Calu3 (cell line): ENCODE data around the gene TCF4. TPM values are rescaled to one million over a fixed set of nuclear protein-coding genes. Genes with fewer than 3 reads are reported as not detected.

Experiments used
- BruUV-seq: library from RNA; stranded (reverse); fragments of 400-500 nt; replicated peaks from 2 replicates; lab custom pipeline; 2021; lab: Mats Ljungman, UMichigan
- CTCF ChIA-PET: fragments of 300-600 bp; sonication (Branson Sonifier 250); formaldehyde crosslinking; loops from one replicate; lab custom pipeline; 2022; ENCODE audit warnings: antibody characterized with exemption; lab: Charles Lee
- DNase-seq: peaks from one replicate; pipeline ENCODE4 v3.0.0; 2022
- H3K27ac Mint-ChIP-seq: one replicate; pipeline ENCODE4 v1.8.0; 2022; ENCODE audit warnings: mixed read lengths; ENCODE audit not compliant: unreplicated experiment
- H3K27me3 Mint-ChIP-seq: one replicate; pipeline ENCODE4 v1.8.0; 2022; ENCODE audit warnings: mixed read lengths; ENCODE audit not compliant: unreplicated experiment
- H3K36me3 Mint-ChIP-seq: one replicate; pipeline ENCODE4 v1.8.0; 2022; ENCODE audit warnings: mild to moderate bottlenecking, moderate library complexity, mixed read lengths; ENCODE audit not compliant: insufficient read depth, unreplicated experiment
- H3K4me1 Mint-ChIP-seq: one replicate; pipeline ENCODE4 v1.8.0; 2022; ENCODE audit warnings: mild to moderate bottlenecking, low read depth, mixed read lengths; ENCODE audit not compliant: unreplicated experiment
- H3K4me3 Mint-ChIP-seq: one replicate; pipeline ENCODE4 v1.8.0; 2022; ENCODE audit warnings: mild to moderate bottlenecking, low read depth, moderate library complexity, mixed read lengths; ENCODE audit not compliant: unreplicated experiment
- H3K9me3 Mint-ChIP-seq: one replicate; pipeline ENCODE4 v1.8.0; 2022; ENCODE audit warnings: low read depth, mixed read lengths; ENCODE audit not compliant: unreplicated experiment
- intact Hi-C: fragments of 100-400 bp; cut with micrococcal nuclease; formaldehyde crosslinking; loops from one replicate; pipeline ENCODE4 v1.10.0; 2022; ENCODE audit not compliant: unreplicated experiment
- total RNA-seq: library from RNA; stranded (reverse); gene quantifications from 2 replicates; pipeline ENCODE4 v1.2.3, GENCODE V29; 2022
- TF ChIP-seq, protein P1 (sequence below): fragments of 200-600 bp; IDR thresholded peaks from one replicate; pipeline ENCODE4 v1.8.0; 2022; ENCODE audit warnings: antibody characterized with exemption; ENCODE audit not compliant: unreplicated experiment

The TCF4 gene
- total RNA-seq, 1 experiment from 2014 or later: 0.21 TPM

DNA sequence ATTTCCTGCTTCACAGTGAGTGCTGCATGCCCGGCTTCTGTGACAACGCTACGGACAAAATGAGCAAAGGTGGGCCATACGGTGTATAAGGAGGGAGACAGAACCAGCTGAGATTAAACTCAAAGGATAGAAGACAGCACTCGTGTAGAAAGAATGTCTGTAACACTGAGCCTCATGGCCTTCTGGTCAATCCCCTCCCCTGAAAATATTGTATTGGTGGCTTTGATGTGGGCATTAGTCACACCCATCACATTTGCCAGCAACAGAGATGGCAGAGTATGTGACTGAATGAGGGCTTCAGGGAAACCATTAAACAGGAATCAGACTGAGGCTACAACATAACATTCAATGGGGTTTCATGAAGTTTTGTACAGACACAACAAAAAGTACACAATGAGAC, 341.0 kb downstream of the TCF4 start:
- Mint-ChIP-seq H3K4me1 (peaks cover 18% of the 10 kb centered on the region), H3K27ac (no peak overlapping the region), H3K4me3 (no peak overlapping the region), H3K27me3 (no peaks in the 10 kb centered on the region), H3K36me3 (no peaks in the 10 kb centered on the region), H3K9me3 (no peaks in the 10 kb centered on the region)
- CTCF ChIA-PET: no interaction called here
- BruUV-seq: no TSS peak
- TF ChIP-seq, protein P1, sequence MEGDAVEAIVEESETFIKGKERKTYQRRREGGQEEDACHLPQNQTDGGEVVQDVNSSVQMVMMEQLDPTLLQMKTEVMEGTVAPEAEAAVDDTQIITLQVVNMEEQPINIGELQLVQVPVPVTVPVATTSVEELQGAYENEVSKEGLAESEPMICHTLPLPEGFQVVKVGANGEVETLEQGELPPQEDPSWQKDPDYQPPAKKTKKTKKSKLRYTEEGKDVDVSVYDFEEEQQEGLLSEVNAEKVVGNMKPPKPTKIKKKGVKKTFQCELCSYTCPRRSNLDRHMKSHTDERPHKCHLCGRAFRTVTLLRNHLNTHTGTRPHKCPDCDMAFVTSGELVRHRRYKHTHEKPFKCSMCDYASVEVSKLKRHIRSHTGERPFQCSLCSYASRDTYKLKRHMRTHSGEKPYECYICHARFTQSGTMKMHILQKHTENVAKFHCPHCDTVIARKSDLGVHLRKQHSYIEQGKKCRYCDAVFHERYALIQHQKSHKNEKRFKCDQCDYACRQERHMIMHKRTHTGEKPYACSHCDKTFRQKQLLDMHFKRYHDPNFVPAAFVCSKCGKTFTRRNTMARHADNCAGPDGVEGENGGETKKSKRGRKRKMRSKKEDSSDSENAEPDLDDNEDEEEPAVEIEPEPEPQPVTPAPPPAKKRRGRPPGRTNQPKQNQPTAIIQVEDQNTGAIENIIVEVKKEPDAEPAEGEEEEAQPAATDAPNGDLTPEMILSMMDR: no peak
- no peak for DNase-seq
- intact Hi-C loops: no loop called here

DNA sequence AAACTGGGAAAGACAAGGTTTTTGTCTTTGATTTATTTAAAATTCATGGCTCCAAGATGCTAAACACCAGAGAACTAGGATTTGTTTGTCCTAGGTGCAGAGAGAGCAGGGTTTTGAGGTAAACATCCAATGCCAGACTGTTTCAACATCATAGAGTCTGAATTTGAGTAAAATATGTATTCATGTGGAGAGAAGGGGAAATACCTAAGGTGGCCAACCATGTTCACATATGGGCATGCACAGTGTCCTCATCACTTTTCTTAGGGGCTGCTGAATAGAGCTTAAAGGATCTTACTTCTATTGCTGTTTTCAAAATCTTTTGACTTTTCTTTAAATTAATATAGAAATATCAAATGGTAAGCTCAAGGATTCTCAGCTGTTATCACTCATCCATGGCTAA, 341.7 kb downstream of the TCF4 start:
- TF ChIP-seq, protein P1: no peak
- BruUV-seq: no TSS peak
- H3K36me3 Mint-ChIP-seq: no peaks in the 10 kb centered on the region
- peaks cover 10% of the 10 kb centered on the region for H3K4me1 Mint-ChIP-seq
- no peak overlapping the region for H3K27ac Mint-ChIP-seq
- intact Hi-C loops: no loop called here
- no peaks in the 10 kb centered on the region for H3K9me3 Mint-ChIP-seq
- no peaks in the 10 kb centered on the region for H3K27me3 Mint-ChIP-seq
- H3K4me3 Mint-ChIP-seq: no peak overlapping the region
- CTCF ChIA-PET: interaction anchor here (0.7 kb wide), 2 partner anchors 1155 to 1338 kb away, joined by 3 to 5 read pairs; no protein-coding TSS in a partner anchor
- DNase-seq: no peak

DNA sequence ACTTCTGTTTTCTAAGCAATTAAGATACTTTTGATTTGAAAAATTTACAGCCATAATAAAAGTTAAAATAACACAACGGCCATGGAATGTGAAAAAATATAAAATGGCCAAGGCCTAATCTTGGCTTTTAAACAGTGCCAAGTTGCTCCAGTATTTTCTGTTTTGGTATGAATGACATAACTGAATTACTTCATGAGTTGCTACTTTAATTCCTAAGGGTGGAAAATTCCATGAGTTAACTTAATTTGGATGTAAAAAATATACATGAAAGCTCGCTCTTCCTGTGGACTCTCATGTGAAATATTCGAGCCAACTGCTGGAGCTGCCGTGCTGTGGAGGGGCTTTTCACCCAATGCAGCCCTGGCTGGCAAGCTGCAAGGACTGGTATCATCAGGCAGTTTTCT, 342.8 kb downstream of the TCF4 start:
- TF ChIP-seq, protein P1: no peak
- CTCF ChIA-PET: interaction anchor here (0.6 kb wide), 1 partner anchor 821 kb away, joined by 3 read pairs; no protein-coding TSS in a partner anchor
- Mint-ChIP-seq H3K9me3 (no peaks in the 10 kb centered on the region), H3K27me3 (no peaks in the 10 kb centered on the region), H3K4me3 (no peak overlapping the region), H3K27ac (no peak overlapping the region), H3K4me1 (no peaks in the 10 kb centered on the region), H3K36me3 (no peaks in the 10 kb centered on the region)
- intact Hi-C loops: no loop called here
- no TSS peak for BruUV-seq
- DNase-seq: no peak

DNA sequence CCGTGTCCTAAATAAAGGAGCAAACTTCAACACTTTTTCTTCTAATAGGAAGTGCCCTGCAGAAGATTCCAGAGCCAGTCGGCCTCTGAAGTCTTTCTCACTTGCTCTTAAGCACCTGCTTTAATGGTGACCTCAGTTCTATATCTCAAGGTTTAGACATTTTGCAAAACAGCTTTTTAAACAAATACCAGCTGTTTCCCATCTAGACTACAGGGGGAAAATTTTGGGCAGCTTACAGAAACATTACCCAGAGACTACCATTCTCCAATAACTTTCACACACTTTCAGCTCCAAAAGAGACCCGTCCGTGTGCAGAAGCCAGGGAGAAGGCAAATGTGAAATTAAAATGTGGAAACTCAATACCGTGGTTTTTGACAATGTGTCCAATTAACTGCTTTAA, 343.4 kb downstream of the TCF4 start:
- TF ChIP-seq, protein P1: no peak
- H3K27ac Mint-ChIP-seq: no peak overlapping the region
- intact Hi-C loops: no loop called here
- DNase-seq: no peak
- CTCF ChIA-PET: no interaction called here
- H3K27me3 Mint-ChIP-seq: no peaks in the 10 kb centered on the region
- no peak overlapping the region for H3K4me3 Mint-ChIP-seq
- H3K4me1 Mint-ChIP-seq: no peaks in the 10 kb centered on the region
- H3K36me3 Mint-ChIP-seq: no peaks in the 10 kb centered on the region
- BruUV-seq: no TSS peak
- H3K9me3 Mint-ChIP-seq: no peaks in the 10 kb centered on the region
